Type B pancreatic cell (in vitro differentiated cells): Measurements from ENCODE around the gene MSH6. TPM values are rescaled to one million over a fixed set of nuclear protein-coding genes. Genes with fewer than 3 reads are reported as not detected.
"Not testable (repeated sequence)": the region's sequence is repeated elsewhere in the genome, so short reads cannot be mapped to it uniquely, and the experiment has no call there.

Source experiments
- DNase-seq: peaks from one replicate; pipeline ENCODE4 v3.0.0; 2021; ENCODE audit warnings: mixed read lengths; ENCODE audit not compliant: unreplicated experiment; ENCODE audit errors: extremely low spot score
- H3K27ac Mint-ChIP-seq: 2 replicates; pipeline ENCODE4 v1.8.0; 2021; ENCODE audit warnings: mild to moderate bottlenecking, mixed read lengths
- H3K27me3 Mint-ChIP-seq: 2 replicates; pipeline ENCODE4 v1.8.0; 2021; ENCODE audit warnings: mixed read lengths
- H3K36me3 Mint-ChIP-seq: 2 replicates; pipeline ENCODE4 v1.8.0; 2021; ENCODE audit warnings: mixed read lengths
- H3K4me1 Mint-ChIP-seq: one replicate; pipeline ENCODE4 v1.8.0; 2021; ENCODE audit warnings: mixed read lengths; ENCODE audit not compliant: unreplicated experiment
- H3K4me3 Mint-ChIP-seq: 2 replicates; pipeline ENCODE4 v1.8.0; 2021; ENCODE audit warnings: mild to moderate bottlenecking, mixed read lengths
- H3K9me3 Mint-ChIP-seq: 2 replicates; pipeline ENCODE4 v1.8.0; 2021; ENCODE audit warnings: mixed read lengths
- total RNA-seq: library from RNA; stranded (reverse); gene quantifications from 2 replicates; pipeline ENCODE4 v1.2.1, GENCODE V29; 2021; ENCODE audit warnings: low replicate concordance
- TF ChIP-seq, protein P1 (sequence below): fragments of 200-600 bp; sonication (generic); conservative IDR thresholded peaks from 2 replicates; pipeline ENCODE4 v1.5.0; 2021; ENCODE audit warnings: antibody characterized with exemption, mild to moderate bottlenecking

MSH6 gene
- total RNA-seq, 1 donor from 2014 or later = 138 TPM

- Mint-ChIP-seq H3K36me3 (peaks cover 3% of the 10 kb centered on the region), H3K27me3 (no peaks in the 10 kb centered on the region), H3K9me3 (no peaks in the 10 kb centered on the region), H3K4me1 (peaks cover 8% of the 10 kb centered on the region), H3K27ac (no peak overlapping the region), H3K4me3 (no peak overlapping the region)
- no peak for DNase-seq
- TF ChIP-seq, protein P1, sequence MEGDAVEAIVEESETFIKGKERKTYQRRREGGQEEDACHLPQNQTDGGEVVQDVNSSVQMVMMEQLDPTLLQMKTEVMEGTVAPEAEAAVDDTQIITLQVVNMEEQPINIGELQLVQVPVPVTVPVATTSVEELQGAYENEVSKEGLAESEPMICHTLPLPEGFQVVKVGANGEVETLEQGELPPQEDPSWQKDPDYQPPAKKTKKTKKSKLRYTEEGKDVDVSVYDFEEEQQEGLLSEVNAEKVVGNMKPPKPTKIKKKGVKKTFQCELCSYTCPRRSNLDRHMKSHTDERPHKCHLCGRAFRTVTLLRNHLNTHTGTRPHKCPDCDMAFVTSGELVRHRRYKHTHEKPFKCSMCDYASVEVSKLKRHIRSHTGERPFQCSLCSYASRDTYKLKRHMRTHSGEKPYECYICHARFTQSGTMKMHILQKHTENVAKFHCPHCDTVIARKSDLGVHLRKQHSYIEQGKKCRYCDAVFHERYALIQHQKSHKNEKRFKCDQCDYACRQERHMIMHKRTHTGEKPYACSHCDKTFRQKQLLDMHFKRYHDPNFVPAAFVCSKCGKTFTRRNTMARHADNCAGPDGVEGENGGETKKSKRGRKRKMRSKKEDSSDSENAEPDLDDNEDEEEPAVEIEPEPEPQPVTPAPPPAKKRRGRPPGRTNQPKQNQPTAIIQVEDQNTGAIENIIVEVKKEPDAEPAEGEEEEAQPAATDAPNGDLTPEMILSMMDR = no peak
Observed at GRCh38 chr2:47844162-47844561, 61.2 kb downstream of the MSH6 start.

- no peaks in the 10 kb centered on the region for H3K27me3 Mint-ChIP-seq
- H3K9me3 Mint-ChIP-seq = no peaks in the 10 kb centered on the region
- TF ChIP-seq, protein P1 = no peak
- no peak for DNase-seq
- no peak overlapping the region for H3K27ac Mint-ChIP-seq
- no peaks in the 10 kb centered on the region for H3K36me3 Mint-ChIP-seq
- no peak overlapping the region for H3K4me3 Mint-ChIP-seq
- peaks cover 9% of the 10 kb centered on the region for H3K4me1 Mint-ChIP-seq
Observed at GRCh38 chr2:47849368-47849767, 66.4 kb downstream of the MSH6 start.

DNA sequence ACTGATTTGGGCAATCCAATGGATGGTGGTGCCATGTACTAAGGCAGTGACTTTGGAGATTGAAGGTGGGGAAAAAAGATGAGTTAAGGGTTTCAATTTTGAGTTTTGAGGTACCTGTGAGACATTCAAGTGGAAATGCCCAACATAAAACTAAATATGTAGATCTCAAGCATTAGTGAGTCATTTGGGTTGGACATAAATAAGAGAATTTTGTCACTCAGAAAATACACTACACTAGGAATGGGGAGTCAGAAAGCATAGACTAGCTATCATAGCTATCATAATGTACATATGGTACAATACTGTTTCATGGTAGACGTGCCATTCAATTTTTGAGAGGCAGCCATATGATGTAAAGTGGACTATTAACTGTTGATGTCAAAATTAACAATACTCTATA, 67.3 kb downstream of the MSH6 start:
- TF ChIP-seq, protein P1 = no peak
- H3K27ac Mint-ChIP-seq = no peak overlapping the region

GRCh38 chr2:47853067-47853777, 70.3 kb downstream of the MSH6 start:
- not testable (repeated sequence) for H3K4me1 Mint-ChIP-seq, H3K4me3 Mint-ChIP-seq, DNase-seq, H3K27ac Mint-ChIP-seq, H3K36me3 Mint-ChIP-seq, H3K27me3 Mint-ChIP-seq, H3K9me3 Mint-ChIP-seq

More for the DNA sequence above, 67.3 kb downstream of the MSH6 start:
- H3K9me3 Mint-ChIP-seq = no peaks in the 10 kb centered on the region
- no peaks in the 10 kb centered on the region for H3K36me3 Mint-ChIP-seq
- H3K4me3 Mint-ChIP-seq = no peak overlapping the region
- H3K4me1 Mint-ChIP-seq = peaks cover 6% of the 10 kb centered on the region
- no peak for DNase-seq
- no peaks in the 10 kb centered on the region for H3K27me3 Mint-ChIP-seq

Other genes starting within 250 kb of the MSH6 start
- 0.53 and 1.5 TPM in 2 replicates for gene KCNK12, start 212.2 kb upstream of the MSH6 start, total RNA-seq
- 65.8 and 83.9 TPM in 2 replicates for gene FBXO11, start 123.4 kb downstream of the MSH6 start, total RNA-seq